Cardiac muscle cell (in vitro differentiated cells and primary cell): ENCODE measurements around the gene ACO2. TPM values are rescaled to one million over a fixed set of nuclear protein-coding genes. Genes with fewer than 3 reads are reported as not detected.

ENCODE experiments used
- DNase-seq, 2 donors: peaks; one replicate each; pipeline versions ENCODE4 v3.0.0 to v3.0.0-alpha.2; 2010 to 2017; ENCODE audit warnings: low read depth in 1 of 2, low spot score in 1 of 2
- H3K27ac ChIP-seq: fragments of 200-600 bp; sonication (generic); 2 replicates; pipeline ENCODE4 v1.5.1; 2016
- H3K27me3 ChIP-seq: fragments of 200-600 bp; sonication (generic); 2 replicates; pipeline ENCODE4 v1.6.0; 2016; ENCODE audit warnings: control low read depth
- H3K36me3 ChIP-seq: fragments of 200-600 bp; sonication (generic); 2 replicates; pipeline ENCODE4 v1.5.1; 2016; ENCODE audit warnings: control low read depth
- H3K4me1 ChIP-seq: fragments of 200-600 bp; sonication (generic); 2 replicates; pipeline ENCODE4 v1.8.1; 2017; ENCODE audit warnings: low read depth, mild to moderate bottlenecking, mixed run types
- H3K4me3 ChIP-seq: fragments of 200-600 bp; sonication (generic); 2 replicates; pipeline ENCODE4 v1.5.1; 2016; ENCODE audit warnings: mild to moderate bottlenecking
- H3K9me3 ChIP-seq: fragments of 200-600 bp; sonication (generic); 2 replicates; pipeline ENCODE4 v1.5.1; 2017; ENCODE audit warnings: low read depth, mild to moderate bottlenecking, control low read depth
- polyA plus RNA-seq: library from polyadenylated mRNA; unstranded; fragments of >200 nt; fragmentation: Nextera tagmentation; extraction: Ambion mirVana; gene quantifications from 2 replicates; pipeline ENCODE4 v1.2.1, GENCODE V29; 2016
- total RNA-seq: library from RNA; depleted of rRNA; stranded (reverse); fragments of >200 nt; gene quantifications from 2 replicates; pipeline ENCODE4 v1.2.3, GENCODE V29; 2016
- TF ChIP-seq, protein P1 (sequence below): IDR thresholded peaks from 2 replicates; pipeline ENCODE4 v1.5.1; 2012; ENCODE audit warnings: low read depth, mild to moderate bottlenecking, low read length

The ACO2 gene
- total and polyA plus RNA-seq, 2 experiments from 2014 or later = 183 to 328 TPM

DNA sequence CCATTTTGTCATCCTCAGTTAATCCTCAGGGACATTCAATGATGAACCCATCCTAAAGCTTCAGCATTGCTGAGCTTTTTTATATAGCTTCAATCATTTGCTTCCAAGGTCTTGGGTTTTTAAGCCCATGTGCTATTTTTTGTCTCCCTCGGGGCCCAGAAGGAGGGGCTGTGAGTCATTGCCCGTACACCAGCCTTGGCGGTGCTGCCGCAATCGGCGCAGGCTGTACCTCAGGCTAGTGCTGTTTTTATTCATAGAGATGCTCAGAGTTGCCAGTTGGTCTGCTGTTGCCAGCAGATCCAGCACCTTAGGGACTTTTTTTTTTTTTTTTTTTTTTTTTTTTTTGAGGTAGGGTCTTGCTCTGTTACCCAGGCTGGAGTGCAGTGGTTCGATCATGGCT is 35.5 kb downstream of the ACO2 start:
- Histone ChIP-seq H3K36me3 (peaks cover 36% of the 10 kb centered on the region), H3K27me3 (no peaks in the 10 kb centered on the region), H3K4me3 (no peak overlapping the region), H3K27ac (no peak overlapping the region), H3K4me1 (no peaks in the 10 kb centered on the region), H3K9me3 (no peaks in the 10 kb centered on the region)
- TF ChIP-seq, protein P1, sequence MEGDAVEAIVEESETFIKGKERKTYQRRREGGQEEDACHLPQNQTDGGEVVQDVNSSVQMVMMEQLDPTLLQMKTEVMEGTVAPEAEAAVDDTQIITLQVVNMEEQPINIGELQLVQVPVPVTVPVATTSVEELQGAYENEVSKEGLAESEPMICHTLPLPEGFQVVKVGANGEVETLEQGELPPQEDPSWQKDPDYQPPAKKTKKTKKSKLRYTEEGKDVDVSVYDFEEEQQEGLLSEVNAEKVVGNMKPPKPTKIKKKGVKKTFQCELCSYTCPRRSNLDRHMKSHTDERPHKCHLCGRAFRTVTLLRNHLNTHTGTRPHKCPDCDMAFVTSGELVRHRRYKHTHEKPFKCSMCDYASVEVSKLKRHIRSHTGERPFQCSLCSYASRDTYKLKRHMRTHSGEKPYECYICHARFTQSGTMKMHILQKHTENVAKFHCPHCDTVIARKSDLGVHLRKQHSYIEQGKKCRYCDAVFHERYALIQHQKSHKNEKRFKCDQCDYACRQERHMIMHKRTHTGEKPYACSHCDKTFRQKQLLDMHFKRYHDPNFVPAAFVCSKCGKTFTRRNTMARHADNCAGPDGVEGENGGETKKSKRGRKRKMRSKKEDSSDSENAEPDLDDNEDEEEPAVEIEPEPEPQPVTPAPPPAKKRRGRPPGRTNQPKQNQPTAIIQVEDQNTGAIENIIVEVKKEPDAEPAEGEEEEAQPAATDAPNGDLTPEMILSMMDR = no peak
- DNase-seq = peak in 1 of 2 donors; percentile 48

DNA sequence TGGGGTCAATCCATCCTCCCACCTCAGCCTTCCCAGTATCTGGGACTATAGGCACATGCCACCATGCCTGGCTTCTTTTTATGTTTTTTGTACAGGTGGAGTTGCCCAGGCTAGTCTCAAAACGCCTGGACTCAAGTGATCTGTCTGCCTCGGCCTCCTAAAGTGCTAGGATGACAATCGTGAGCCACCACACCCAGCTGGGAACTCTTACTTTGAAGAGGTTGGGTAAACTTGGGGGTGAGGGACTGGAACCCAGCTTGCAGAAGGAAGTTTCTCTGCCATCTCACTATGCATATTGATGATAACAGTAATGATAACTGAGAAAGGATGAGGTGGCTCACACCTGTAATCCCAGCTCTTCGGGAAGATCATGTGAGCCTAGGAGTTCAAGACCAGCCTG is 35.9 kb downstream of the ACO2 start:
- Histone ChIP-seq H3K27me3 (no peaks in the 10 kb centered on the region), H3K9me3 (no peaks in the 10 kb centered on the region), H3K36me3 (peaks cover 32% of the 10 kb centered on the region)

DNA sequence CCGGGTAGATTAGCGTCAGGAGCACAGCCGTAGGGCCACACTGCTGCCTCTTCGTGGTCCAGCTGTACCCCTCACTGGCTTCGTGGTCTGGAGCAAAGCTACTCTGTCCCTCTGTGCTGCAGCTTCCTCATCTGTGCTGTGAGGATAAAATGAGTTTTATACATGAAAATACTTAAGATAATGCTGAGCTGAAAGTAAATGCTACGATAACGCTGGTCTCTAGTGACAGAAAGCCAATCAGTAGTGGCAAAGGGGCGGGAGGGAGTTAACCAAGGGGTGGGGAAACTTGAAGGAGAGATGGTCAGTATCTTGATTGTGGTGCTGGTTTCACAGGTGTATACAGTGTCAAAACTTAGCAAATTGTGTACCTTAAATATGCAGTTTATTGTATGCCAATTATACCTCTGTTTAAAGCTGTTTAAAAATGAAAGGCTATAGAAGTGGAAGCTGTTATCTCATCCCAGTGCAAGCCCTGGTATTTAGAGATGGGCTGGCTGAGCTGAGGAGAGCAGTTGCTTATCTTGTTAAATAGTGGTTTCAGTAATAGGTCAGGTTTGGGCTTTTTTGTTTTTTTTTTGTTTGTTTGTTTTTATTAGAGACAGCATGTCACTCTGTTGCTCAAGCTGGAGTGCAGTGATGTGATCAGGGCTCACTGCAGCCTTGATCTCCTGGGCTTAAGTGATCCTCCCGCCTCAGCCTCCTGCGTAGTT is 36.7 kb downstream of the ACO2 start:
- H3K4me1 ChIP-seq = no peaks in the 10 kb centered on the region
- peaks cover 28% of the 10 kb centered on the region for H3K36me3 ChIP-seq
- no peaks in the 10 kb centered on the region for H3K27me3 ChIP-seq
- no peak overlapping the region for H3K4me3 ChIP-seq
- TF ChIP-seq, protein P1 = no peak
- DNase-seq = no peak
- no peaks in the 10 kb centered on the region for H3K9me3 ChIP-seq
- H3K27ac ChIP-seq = no peak overlapping the region

More for the DNA sequence above, 35.9 kb downstream of the ACO2 start:
- no peak for DNase-seq
- no peak overlapping the region for H3K4me3 ChIP-seq
- no peak overlapping the region for H3K27ac ChIP-seq
- TF ChIP-seq, protein P1 = no peak
- no peaks in the 10 kb centered on the region for H3K4me1 ChIP-seq

DNA sequence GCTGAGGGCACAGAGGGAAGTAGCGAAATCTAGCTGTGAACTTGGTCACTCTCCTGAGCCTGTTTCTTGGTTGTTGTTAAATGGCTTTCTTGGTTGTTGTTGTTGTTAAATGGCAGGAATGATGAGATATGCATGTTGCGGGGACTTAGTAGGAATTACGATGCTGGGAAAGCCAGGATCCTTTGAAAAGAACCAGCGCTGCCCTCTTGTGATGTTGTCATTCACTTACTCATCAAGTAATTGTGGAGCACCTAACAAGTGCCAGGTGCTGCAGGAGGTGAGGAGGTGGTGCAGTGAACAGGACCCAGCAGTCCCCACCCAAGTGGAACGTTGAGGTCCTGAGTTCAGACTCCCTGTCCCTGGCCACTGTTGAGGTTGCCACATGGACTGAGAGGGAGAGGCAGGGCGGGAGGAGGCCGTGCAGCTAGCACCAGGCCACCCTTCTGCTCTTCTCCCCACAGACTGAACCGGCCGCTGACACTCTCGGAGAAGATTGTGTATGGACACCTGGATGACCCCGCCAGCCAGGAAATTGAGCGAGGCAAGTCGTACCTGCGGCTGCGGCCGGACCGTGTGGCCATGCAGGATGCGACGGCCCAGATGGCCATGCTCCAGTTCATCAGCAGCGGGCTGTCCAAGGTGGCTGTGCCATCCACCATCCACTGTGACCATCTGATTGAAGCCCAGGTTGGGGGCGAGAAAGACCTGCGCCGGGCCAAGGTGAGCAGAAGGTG is 38.6 kb downstream of the ACO2 start:
- no peak for DNase-seq
- H3K4me3 ChIP-seq = no peak overlapping the region
- peaks cover 17% of the 10 kb centered on the region for H3K36me3 ChIP-seq
- H3K27ac ChIP-seq = no peak overlapping the region
- H3K4me1 ChIP-seq = peaks cover 14% of the 10 kb centered on the region
- H3K9me3 ChIP-seq = no peaks in the 10 kb centered on the region
- no peaks in the 10 kb centered on the region for H3K27me3 ChIP-seq
- TF ChIP-seq, protein P1 = no peak

DNA sequence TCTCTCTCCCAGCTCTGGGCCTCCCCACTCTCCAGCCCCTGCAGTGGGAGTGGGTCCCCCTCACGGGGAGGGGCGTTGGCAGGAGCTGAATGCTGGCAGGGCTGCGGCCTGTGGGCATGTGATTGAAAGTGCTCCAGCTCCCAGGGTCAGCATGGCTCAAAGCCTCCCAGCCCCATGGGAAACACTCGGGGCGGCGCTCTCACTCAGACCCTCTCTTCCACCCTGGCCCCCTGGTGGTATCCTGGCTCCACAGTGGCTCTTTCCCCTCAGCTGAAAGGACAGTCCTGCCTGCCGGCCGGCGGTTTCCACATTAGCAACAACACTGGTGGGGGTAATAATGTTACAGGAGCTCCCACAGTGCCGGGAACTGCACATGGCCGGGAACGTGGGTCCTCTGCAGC is 39.9 kb downstream of the ACO2 start:
- no peak overlapping the region for H3K27ac ChIP-seq
- H3K36me3 ChIP-seq = peaks cover 13% of the 10 kb centered on the region
- no peak for DNase-seq
- no peaks in the 10 kb centered on the region for H3K27me3 ChIP-seq
- H3K9me3 ChIP-seq = no peaks in the 10 kb centered on the region
- no peak overlapping the region for H3K4me3 ChIP-seq
- TF ChIP-seq, protein P1 = no peak
- H3K4me1 ChIP-seq = peaks cover 25% of the 10 kb centered on the region
